Panc1 (cell line): ENCODE measurements around the gene NFX1.

Experiments
- POLR2AphosphoS5 ChIP-seq: IDR thresholded peaks from 2 replicates; pipeline ENCODE4 v1.6.1; 2012; ENCODE audit warnings: mild to moderate bottlenecking, low read depth, low read length, moderate library complexity
- SIN3A ChIP-seq: IDR thresholded peaks from 2 replicates; pipeline ENCODE4 v1.6.1; 2012; ENCODE audit warnings: low read depth, mild to moderate bottlenecking, low read length, moderate library complexity, borderline replicate concordance; ENCODE audit not compliant: insufficient read depth
- TF ChIP-seq, protein P1 (sequence below): fragments of 450-650 bp; IDR thresholded peaks from 2 replicates; pipeline ENCODE4 v1.5.1; 2017; ENCODE audit warnings: mild to moderate bottlenecking
- TF ChIP-seq, protein P2 (sequence below), 2 experiments: IDR thresholded peaks; 2 replicates each; pipeline ENCODE4 v1.6.1; 2011 to 2012; ENCODE audit warnings: low read depth in 2 of 2, control low read depth in 1 of 2, low read length in 1 of 2, mild to moderate bottlenecking in 1 of 2, moderate library complexity in 1 of 2; ENCODE audit not compliant: insufficient read depth in 1 of 2

DNA sequence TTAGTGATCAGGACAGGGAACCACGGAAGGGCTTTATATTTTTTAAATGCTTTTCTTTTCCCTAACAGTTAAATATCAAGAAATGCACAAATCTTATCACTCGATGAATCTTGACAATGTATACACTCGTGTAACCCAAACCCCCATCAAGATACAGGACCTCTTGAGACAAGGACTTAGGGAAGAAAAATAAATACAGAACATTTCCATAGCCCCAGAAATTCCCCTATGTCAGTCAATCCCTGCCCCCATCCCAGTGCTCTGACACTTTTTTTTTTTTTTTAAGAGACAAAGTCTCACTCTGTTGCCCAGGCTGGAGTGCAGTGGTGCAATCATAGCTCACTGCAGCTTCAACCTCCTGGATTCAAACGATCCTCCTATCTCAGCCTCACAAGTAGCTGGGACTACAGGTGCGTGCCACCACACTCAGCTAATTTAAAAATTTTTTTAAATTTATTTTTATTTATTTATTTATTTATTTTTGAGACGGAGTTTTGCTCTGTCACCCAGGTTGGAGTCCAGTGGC is 47.6 kb upstream of the NFX1 start:
- TF ChIP-seq, protein P1, sequence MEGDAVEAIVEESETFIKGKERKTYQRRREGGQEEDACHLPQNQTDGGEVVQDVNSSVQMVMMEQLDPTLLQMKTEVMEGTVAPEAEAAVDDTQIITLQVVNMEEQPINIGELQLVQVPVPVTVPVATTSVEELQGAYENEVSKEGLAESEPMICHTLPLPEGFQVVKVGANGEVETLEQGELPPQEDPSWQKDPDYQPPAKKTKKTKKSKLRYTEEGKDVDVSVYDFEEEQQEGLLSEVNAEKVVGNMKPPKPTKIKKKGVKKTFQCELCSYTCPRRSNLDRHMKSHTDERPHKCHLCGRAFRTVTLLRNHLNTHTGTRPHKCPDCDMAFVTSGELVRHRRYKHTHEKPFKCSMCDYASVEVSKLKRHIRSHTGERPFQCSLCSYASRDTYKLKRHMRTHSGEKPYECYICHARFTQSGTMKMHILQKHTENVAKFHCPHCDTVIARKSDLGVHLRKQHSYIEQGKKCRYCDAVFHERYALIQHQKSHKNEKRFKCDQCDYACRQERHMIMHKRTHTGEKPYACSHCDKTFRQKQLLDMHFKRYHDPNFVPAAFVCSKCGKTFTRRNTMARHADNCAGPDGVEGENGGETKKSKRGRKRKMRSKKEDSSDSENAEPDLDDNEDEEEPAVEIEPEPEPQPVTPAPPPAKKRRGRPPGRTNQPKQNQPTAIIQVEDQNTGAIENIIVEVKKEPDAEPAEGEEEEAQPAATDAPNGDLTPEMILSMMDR, result no peak
- TF ChIP-seq POLR2AphosphoS5, result no peak
- TF ChIP-seq, protein P2, sequence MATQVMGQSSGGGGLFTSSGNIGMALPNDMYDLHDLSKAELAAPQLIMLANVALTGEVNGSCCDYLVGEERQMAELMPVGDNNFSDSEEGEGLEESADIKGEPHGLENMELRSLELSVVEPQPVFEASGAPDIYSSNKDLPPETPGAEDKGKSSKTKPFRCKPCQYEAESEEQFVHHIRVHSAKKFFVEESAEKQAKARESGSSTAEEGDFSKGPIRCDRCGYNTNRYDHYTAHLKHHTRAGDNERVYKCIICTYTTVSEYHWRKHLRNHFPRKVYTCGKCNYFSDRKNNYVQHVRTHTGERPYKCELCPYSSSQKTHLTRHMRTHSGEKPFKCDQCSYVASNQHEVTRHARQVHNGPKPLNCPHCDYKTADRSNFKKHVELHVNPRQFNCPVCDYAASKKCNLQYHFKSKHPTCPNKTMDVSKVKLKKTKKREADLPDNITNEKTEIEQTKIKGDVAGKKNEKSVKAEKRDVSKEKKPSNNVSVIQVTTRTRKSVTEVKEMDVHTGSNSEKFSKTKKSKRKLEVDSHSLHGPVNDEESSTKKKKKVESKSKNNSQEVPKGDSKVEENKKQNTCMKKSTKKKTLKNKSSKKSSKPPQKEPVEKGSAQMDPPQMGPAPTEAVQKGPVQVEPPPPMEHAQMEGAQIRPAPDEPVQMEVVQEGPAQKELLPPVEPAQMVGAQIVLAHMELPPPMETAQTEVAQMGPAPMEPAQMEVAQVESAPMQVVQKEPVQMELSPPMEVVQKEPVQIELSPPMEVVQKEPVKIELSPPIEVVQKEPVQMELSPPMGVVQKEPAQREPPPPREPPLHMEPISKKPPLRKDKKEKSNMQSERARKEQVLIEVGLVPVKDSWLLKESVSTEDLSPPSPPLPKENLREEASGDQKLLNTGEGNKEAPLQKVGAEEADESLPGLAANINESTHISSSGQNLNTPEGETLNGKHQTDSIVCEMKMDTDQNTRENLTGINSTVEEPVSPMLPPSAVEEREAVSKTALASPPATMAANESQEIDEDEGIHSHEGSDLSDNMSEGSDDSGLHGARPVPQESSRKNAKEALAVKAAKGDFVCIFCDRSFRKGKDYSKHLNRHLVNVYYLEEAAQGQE (IDR thresholded peaks at IDR 0.05; ENCODE audit: insufficient read depth in 1 of 2, low read depth in 2 of 2, low read length in 1 of 2), result no peak
- TF ChIP-seq SIN3A, result no peak
